IMR-90 (cell line): ENCODE data around the gene ARPC4. TPM values are rescaled to one million over a fixed set of nuclear protein-coding genes. Genes with fewer than 3 reads are reported as not detected.

Experiments used
- ATAC-seq: fragments of 200-7000 bp; cut with Tn5 transposase; 2 replicates; pipeline ENCODE4 v1.9.1; 2020; ENCODE audit warnings: low read depth, mild to moderate bottlenecking, moderate library complexity
- BruUV-seq: library from RNA; stranded (reverse); fragments of 400-500 nt; replicated peaks from 2 replicates; lab custom pipeline; 2021; lab: Mats Ljungman, UMichigan
- CTCF ChIA-PET: fragments of 300-600 bp; formaldehyde crosslinking; extraction: SDS; loops from one replicate; lab custom pipeline; 2021; ENCODE audit warnings: antibody characterized with exemption; lab: Yijun Ruan, JAX
- POLR2A ChIA-PET: fragments of 300-600 bp; sonication (Branson Sonifier 250); formaldehyde crosslinking; loops from one replicate; lab custom pipeline; 2022; ENCODE audit warnings: antibody characterized with exemption; ENCODE audit not compliant: unreplicated experiment; lab: Charles Lee
- DNase-seq: peaks from one replicate; pipeline ENCODE4 v3.0.0; 2013
- H2AFZ ChIP-seq: replicated peaks from 2 replicates; pipeline ENCODE3; 2013; ENCODE audit warnings: low read length, mild to moderate bottlenecking; ENCODE audit not compliant: poor library complexity
- H2AK5ac ChIP-seq: 2 replicates; pipeline ENCODE4 v1.6.1; 2013; ENCODE audit warnings: low read depth, low read length, inconsistent platforms
- H2AK9ac ChIP-seq: replicated peaks from 2 replicates; pipeline ENCODE3; 2013; ENCODE audit warnings: mild to moderate bottlenecking, low read depth, low read length, moderate library complexity; ENCODE audit not compliant: poor library complexity
- H2BK120ac ChIP-seq: 2 replicates; pipeline ENCODE4 v1.6.1; 2013; ENCODE audit warnings: low read depth, low read length, inconsistent platforms
- H2BK15ac ChIP-seq: 3 replicates; pipeline ENCODE4 v1.6.1; 2013; ENCODE audit warnings: low read depth, low read length, inconsistent platforms
- H2BK20ac ChIP-seq: 2 replicates; pipeline ENCODE4 v1.6.1; 2013; ENCODE audit warnings: low read depth, mild to moderate bottlenecking, inconsistent platforms, low read length, moderate library complexity
- H2BK5ac ChIP-seq: 2 replicates; pipeline ENCODE4 v1.6.1; 2013; ENCODE audit warnings: mild to moderate bottlenecking, low read depth, low read length, inconsistent platforms; ENCODE audit not compliant: poor library complexity, severe bottlenecking
- H3K14ac ChIP-seq: replicated peaks from 2 replicates; pipeline ENCODE4 v1.6.1; 2013; ENCODE audit warnings: low read depth, low read length, inconsistent platforms
- H3K18ac ChIP-seq: 2 replicates; pipeline ENCODE4 v1.6.1; 2013; ENCODE audit warnings: low read depth, low read length, control low read depth
- H3K23ac ChIP-seq: 2 replicates; pipeline ENCODE4 v1.6.1; 2013; ENCODE audit warnings: low read depth, low read length, inconsistent platforms
- H3K27ac ChIP-seq: 2 replicates; pipeline ENCODE4 v1.5.1; 2013; ENCODE audit warnings: mild to moderate bottlenecking, control low read depth, low read length; ENCODE audit not compliant: insufficient read depth
- H3K27me3 ChIP-seq: 2 replicates; pipeline ENCODE4 v1.6.1; 2013; ENCODE audit warnings: low read length; ENCODE audit not compliant: control insufficient read depth, insufficient read depth
- H3K36me3 ChIP-seq: 2 replicates; pipeline ENCODE4 v1.6.1; 2013; ENCODE audit warnings: low read length, mixed read lengths; ENCODE audit not compliant: control insufficient read depth, insufficient read depth
- H3K4ac ChIP-seq: 2 replicates; pipeline ENCODE4 v1.6.1; 2013; ENCODE audit warnings: low read depth, low read length, inconsistent platforms
- H3K4me1 ChIP-seq: 2 replicates; pipeline ENCODE4 v1.6.1; 2013; ENCODE audit warnings: low read length, mixed read lengths; ENCODE audit not compliant: control insufficient read depth, insufficient read depth
- H3K4me2 ChIP-seq: 2 replicates; pipeline ENCODE4 v1.6.1; 2013; ENCODE audit warnings: low read depth, mild to moderate bottlenecking, control low read depth, low read length, moderate library complexity
- H3K4me3 ChIP-seq: 2 replicates; pipeline ENCODE4 v1.5.1; 2013; ENCODE audit warnings: low read depth, mild to moderate bottlenecking, control low read depth, low read length, moderate library complexity; ENCODE audit not compliant: insufficient read depth
- H3K56ac ChIP-seq: 2 replicates; pipeline ENCODE4 v1.6.1; 2013; ENCODE audit warnings: low read length, inconsistent platforms; ENCODE audit not compliant: insufficient read depth; ENCODE audit errors: extremely low read depth
- H3K79me1 ChIP-seq, 2 experiments: 2 replicates each; pipeline ENCODE4 v1.6.1; 2013; ENCODE audit warnings: low read length in 2 of 2, inconsistent platforms in 1 of 2, low read depth in 1 of 2
- H3K9ac ChIP-seq: 2 replicates; pipeline ENCODE4 v1.6.1; 2013; ENCODE audit warnings: low read depth, low read length, control low read depth
- H3K9me1 ChIP-seq: 2 replicates; pipeline ENCODE4 v1.6.1; 2013; ENCODE audit warnings: low read length, inconsistent platforms; ENCODE audit not compliant: insufficient read depth
- H3K9me3 ChIP-seq: 2 replicates; pipeline ENCODE4 v1.6.1; 2013; ENCODE audit warnings: low read length; ENCODE audit not compliant: control insufficient read depth, insufficient read depth
- H4K20me1 ChIP-seq: 2 replicates; pipeline ENCODE4 v1.6.1; 2013; ENCODE audit warnings: low read length, inconsistent platforms; ENCODE audit not compliant: insufficient read depth
- H4K5ac ChIP-seq: 2 replicates; pipeline ENCODE4 v1.6.1; 2013; ENCODE audit warnings: mild to moderate bottlenecking, low read depth, low read length, control low read depth
- H4K8ac ChIP-seq, 2 experiments: 2 replicates each; pipeline ENCODE4 v1.6.1; 2013; ENCODE audit warnings: low read depth in 2 of 2, low read length in 2 of 2, control low read depth in 1 of 2, inconsistent platforms in 1 of 2
- H4K91ac ChIP-seq: 2 replicates; pipeline ENCODE4 v1.6.1; 2013; ENCODE audit warnings: low read depth, low read length, inconsistent platforms; ENCODE audit not compliant: insufficient read depth
- BHLHE40 ChIP-seq: fragments of 150-350 bp; IDR thresholded peaks from 2 replicates; pipeline ENCODE4 v1.6.1; 2016; ENCODE audit warnings: mild to moderate bottlenecking, low read depth, low read length
- CHD1 ChIP-seq: IDR thresholded peaks from 2 replicates; pipeline ENCODE4 v1.6.1; 2012; ENCODE audit warnings: low read depth, low read length, improper control_type of control experiment
- FOS ChIP-seq: fragments of 150-350 bp; IDR thresholded peaks from 2 replicates; pipeline ENCODE4 v1.6.1; 2016; ENCODE audit warnings: low read depth, low read length
- MAFK ChIP-seq: IDR thresholded peaks from 2 replicates; pipeline ENCODE4 v1.6.1; 2012; ENCODE audit warnings: low read depth, low read length, improper control_type of control experiment
- MAZ ChIP-seq: IDR thresholded peaks from 2 replicates; pipeline ENCODE4 v1.6.1; 2012; ENCODE audit warnings: low read depth, mild to moderate bottlenecking, low read length, improper control_type of control experiment, moderate library complexity, borderline replicate concordance
- MXI1 ChIP-seq: IDR thresholded peaks from 2 replicates; pipeline ENCODE4 v1.6.1; 2012; ENCODE audit warnings: low read depth, mild to moderate bottlenecking, low read length, moderate library complexity, borderline replicate concordance
- NFE2L2 ChIP-seq: fragments of 150-350 bp; IDR thresholded peaks from 2 replicates; pipeline ENCODE4 v1.6.1; 2016; ENCODE audit warnings: low read depth, mild to moderate bottlenecking, low read length
- RCOR1 ChIP-seq: IDR thresholded peaks from 2 replicates; pipeline ENCODE4 v1.6.1; 2012; ENCODE audit warnings: mild to moderate bottlenecking, low read length, improper control_type of control experiment; ENCODE audit not compliant: insufficient replicate concordance
- RFX5 ChIP-seq: IDR thresholded peaks from 2 replicates; pipeline ENCODE4 v1.8.0; 2012; ENCODE audit warnings: low read depth, mild to moderate bottlenecking, low read length, moderate library complexity
- SMC3 ChIP-seq: fragments of 150-350 bp; IDR thresholded peaks from 2 replicates; pipeline ENCODE4 v1.6.1; 2016; ENCODE audit warnings: low read depth, mild to moderate bottlenecking, antibody characterized with exemption, low read length, moderate library complexity
- WGBS, 2 experiments: methylation state at CpG; one replicate each; pipeline versions ENCODE4 v1.1.5 to v1.1.7; 2013; ENCODE audit warnings: missing lambda C conversion rate in 2 of 2; ENCODE audit not compliant: insufficient read length in 1 of 2; ENCODE audit errors: extremely low coverage in 2 of 2; 5-methylcytosine and 5-hydroxymethylcytosine counted together
- dilution Hi-C: fragments of 300-500 bp; cut with HindIII; formaldehyde crosslinking; loops from one replicate; pipeline ENCODE4 v1.14.3; 2018; ENCODE audit warnings: low sequenced_read_pairs; ENCODE audit not compliant: unreplicated experiment
- in situ Hi-C: fragments of 300-500 bp; cut with MboI; formaldehyde crosslinking; loops from 3 replicates; pipeline ENCODE4 v1.14.3; 2019; ENCODE audit warnings: low sequenced_read_pairs, inconsistent platforms, mixed read lengths
- intact Hi-C: fragments of 100-400 bp; cut with micrococcal nuclease; formaldehyde crosslinking; loops from 2 replicates; pipeline ENCODE4 v1.10.0; 2022
- polyA plus RNA-seq, 3 experiments: library from polyadenylated mRNA; depleted of rRNA; stranded (reverse); fragments of >200 nt; gene quantifications; 2 replicates each; pipeline ENCODE4 v1.2.3, GENCODE V29; 2012; ENCODE audit warnings: low replicate concordance in 1 of 3
- total RNA-seq: library from RNA; depleted of rRNA; stranded (reverse); fragments of >200 nt; gene quantifications from 2 replicates; pipeline ENCODE4 v1.2.3, GENCODE V29; 2012
- TF ChIP-seq, protein P1 (sequence below): fragments of 150-350 bp; IDR thresholded peaks from 2 replicates; pipeline ENCODE4 v1.6.1; 2017; ENCODE audit warnings: mild to moderate bottlenecking, antibody characterized with exemption, low read length, low read depth
- TF ChIP-seq, protein P2 (sequence below): fragments of 150-350 bp; IDR thresholded peaks from 2 replicates; pipeline ENCODE4 v1.6.1; 2016; ENCODE audit warnings: low read depth, mild to moderate bottlenecking, low read length, moderate library complexity, borderline replicate concordance
- TF ChIP-seq, protein P3 (sequence below): conservative IDR thresholded peaks from 2 replicates; pipeline ENCODE4 v1.5.1; 2012; ENCODE audit warnings: mild to moderate bottlenecking, low read depth, low read length, improper control_type of control experiment

The ARPC4 gene
- total and polyA plus RNA-seq, 2 of the 4 experiments (the other 2 are of a cell fraction): 188 to 383 TPM

DNA sequence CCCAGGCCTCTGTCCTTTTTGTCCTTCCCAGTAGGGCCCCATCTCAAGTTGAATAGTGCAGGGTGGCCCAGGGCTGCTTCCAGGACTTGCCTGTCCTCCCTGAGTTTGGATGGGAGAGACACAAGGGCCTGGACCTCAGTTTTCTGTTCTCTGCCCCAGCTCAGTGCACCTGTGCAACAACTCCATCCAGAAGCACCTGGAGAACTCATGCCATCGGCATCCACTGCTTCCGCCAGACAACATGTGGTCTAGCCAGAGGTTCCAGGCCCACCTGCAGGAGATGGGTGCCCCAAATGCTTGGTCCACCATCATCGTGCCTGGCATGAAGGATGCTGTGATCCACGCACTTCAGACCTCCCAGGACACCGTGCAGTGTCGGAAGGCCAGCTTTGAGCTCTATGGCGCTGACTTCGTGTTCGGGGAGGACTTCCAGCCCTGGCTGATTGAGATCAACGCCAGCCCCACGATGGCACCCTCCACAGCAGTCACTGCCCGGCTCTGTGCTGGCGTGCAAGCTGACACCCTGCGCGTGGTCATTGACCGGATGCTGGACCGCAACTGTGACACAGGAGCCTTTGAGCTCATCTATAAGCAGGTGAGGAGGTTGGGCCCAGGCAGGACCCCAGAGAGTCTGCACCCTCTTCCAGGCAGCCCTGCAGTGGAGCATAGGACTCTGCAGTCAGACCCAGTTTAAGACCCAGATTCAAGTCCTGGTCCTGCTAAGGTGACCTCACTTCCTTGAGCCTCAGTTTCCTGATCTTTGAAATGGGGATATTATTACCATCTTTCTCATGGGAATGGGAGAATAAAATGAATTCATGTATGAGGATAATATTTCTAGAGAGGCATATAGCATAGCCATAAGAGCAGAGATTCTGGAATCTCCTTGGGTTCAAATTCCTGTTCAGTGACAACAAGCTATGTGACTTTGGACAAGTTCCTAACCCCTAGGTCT lies 36.2 kb downstream of the ARPC4 start:
- DNase-seq: no peak
- Histone ChIP-seq H4K8ac (no peak overlapping the region), H4K91ac (no peak overlapping the region), H3K36me3 (peaks cover 33% of the 10 kb centered on the region), H3K23ac (no peak overlapping the region), H3K9me1 (0 out of 2 replicates have a peak, but pooled peaks cover 3% of the 10 kb centered on the region), H3K79me1 (no peaks in the 10 kb centered on the region), H3K9me3 (no peaks in the 10 kb centered on the region), H2AK9ac (no peak overlapping the region), H4K5ac (no peak overlapping the region), H3K56ac (no peak overlapping the region), H3K4me2 (no peak overlapping the region), H2BK20ac (no peak overlapping the region), H3K9ac (no peak overlapping the region), H4K20me1 (no peaks in the 10 kb centered on the region), H3K27me3 (no peaks in the 10 kb centered on the region), H2BK15ac (no peak overlapping the region), H3K18ac (no peak overlapping the region), H2BK5ac (no peak overlapping the region), H2AFZ (no peak overlapping the region), H3K4me3 (no peak overlapping the region), H3K14ac (no peak overlapping the region), H2BK120ac (no peak overlapping the region), H2AK5ac (no peak overlapping the region), H3K4me1 (no peaks in the 10 kb centered on the region), H3K27ac (no peak overlapping the region), H3K4ac (no peak overlapping the region)
- no TSS peak for BruUV-seq
- intact Hi-C loops: no loop called here
- 95% methylated on average over 10 of the region's 17 CpGs; no CpG with 5 or more reads in 1 of the 2 experiments for WGBS, 2 experiments
- ChIA-PET CTCF (interaction anchor here (0.7 kb wide), 1 partner anchor 12 kb away, joined by 5 read pairs; no protein-coding TSS in a partner anchor), POLR2A (no interaction called here)
- dilution Hi-C loops: no loop called here
- ATAC-seq: no peak
- in situ Hi-C loops: no loop called here
- TF ChIP-seq MAFK (no peak), MXI1 (no peak), SMC3 (no peak), BHLHE40 (no peak), CHD1 (no peak), FOS (no peak), MAZ (no peak), RFX5 (no peak), RCOR1 (no peak), NFE2L2 (no peak)
- TF ChIP-seq, protein P1, sequence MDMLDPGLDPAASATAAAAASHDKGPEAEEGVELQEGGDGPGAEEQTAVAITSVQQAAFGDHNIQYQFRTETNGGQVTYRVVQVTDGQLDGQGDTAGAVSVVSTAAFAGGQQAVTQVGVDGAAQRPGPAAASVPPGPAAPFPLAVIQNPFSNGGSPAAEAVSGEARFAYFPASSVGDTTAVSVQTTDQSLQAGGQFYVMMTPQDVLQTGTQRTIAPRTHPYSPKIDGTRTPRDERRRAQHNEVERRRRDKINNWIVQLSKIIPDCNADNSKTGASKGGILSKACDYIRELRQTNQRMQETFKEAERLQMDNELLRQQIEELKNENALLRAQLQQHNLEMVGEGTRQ: no peak
- TF ChIP-seq, protein P2, sequence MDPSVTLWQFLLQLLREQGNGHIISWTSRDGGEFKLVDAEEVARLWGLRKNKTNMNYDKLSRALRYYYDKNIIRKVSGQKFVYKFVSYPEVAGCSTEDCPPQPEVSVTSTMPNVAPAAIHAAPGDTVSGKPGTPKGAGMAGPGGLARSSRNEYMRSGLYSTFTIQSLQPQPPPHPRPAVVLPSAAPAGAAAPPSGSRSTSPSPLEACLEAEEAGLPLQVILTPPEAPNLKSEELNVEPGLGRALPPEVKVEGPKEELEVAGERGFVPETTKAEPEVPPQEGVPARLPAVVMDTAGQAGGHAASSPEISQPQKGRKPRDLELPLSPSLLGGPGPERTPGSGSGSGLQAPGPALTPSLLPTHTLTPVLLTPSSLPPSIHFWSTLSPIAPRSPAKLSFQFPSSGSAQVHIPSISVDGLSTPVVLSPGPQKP: no peak
- TF ChIP-seq, protein P3, sequence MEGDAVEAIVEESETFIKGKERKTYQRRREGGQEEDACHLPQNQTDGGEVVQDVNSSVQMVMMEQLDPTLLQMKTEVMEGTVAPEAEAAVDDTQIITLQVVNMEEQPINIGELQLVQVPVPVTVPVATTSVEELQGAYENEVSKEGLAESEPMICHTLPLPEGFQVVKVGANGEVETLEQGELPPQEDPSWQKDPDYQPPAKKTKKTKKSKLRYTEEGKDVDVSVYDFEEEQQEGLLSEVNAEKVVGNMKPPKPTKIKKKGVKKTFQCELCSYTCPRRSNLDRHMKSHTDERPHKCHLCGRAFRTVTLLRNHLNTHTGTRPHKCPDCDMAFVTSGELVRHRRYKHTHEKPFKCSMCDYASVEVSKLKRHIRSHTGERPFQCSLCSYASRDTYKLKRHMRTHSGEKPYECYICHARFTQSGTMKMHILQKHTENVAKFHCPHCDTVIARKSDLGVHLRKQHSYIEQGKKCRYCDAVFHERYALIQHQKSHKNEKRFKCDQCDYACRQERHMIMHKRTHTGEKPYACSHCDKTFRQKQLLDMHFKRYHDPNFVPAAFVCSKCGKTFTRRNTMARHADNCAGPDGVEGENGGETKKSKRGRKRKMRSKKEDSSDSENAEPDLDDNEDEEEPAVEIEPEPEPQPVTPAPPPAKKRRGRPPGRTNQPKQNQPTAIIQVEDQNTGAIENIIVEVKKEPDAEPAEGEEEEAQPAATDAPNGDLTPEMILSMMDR: no peak
